ENCODE data around the gene GRID2. TPM values are rescaled to one million over a fixed set of nuclear protein-coding genes. Genes with fewer than 3 reads are reported as not detected.
A peak's percentile ranks its signal among the peaks of the same experiment; 100 is the strongest.
"Not testable (repeated sequence)": the region's sequence is repeated elsewhere in the genome, so short reads cannot be mapped to it uniquely, and the experiment has no call there.

GRID2 gene
- total RNA-seq, 1 donor from 2014 or later = 2.1 TPM

GRCh38 chr4:92270908-92271307, 32.9 kb upstream of the GRID2 start:
- Mint-ChIP-seq H3K27ac (ENCODE audit: unreplicated experiment) (no peak overlapping the region), H3K4me3 (ENCODE audit: unreplicated experiment) (no peak overlapping the region), H3K27me3 (ENCODE audit: unreplicated experiment) (no peaks in the 10 kb centered on the region), H3K9me3 (ENCODE audit: unreplicated experiment) (no peaks in the 10 kb centered on the region), H3K36me3 (ENCODE audit: unreplicated experiment) (no peaks in the 10 kb centered on the region), H3K4me1 (ENCODE audit: low read depth, unreplicated experiment) (peaks cover 4% of the 10 kb centered on the region)
- no peak for DNase-seq
- TF ChIP-seq CTCF (IDR thresholded peaks at IDR 0.05; ENCODE audit: partially characterized antibody, unreplicated experiment) = no peak

- not testable (repeated sequence) for H3K27me3 Mint-ChIP-seq (ENCODE audit: unreplicated experiment); H3K4me3 Mint-ChIP-seq (ENCODE audit: unreplicated experiment); H3K36me3 Mint-ChIP-seq (ENCODE audit: unreplicated experiment); H3K4me1 Mint-ChIP-seq (ENCODE audit: low read depth, unreplicated experiment); H3K9me3 Mint-ChIP-seq (ENCODE audit: unreplicated experiment); DNase-seq; H3K27ac Mint-ChIP-seq (ENCODE audit: unreplicated experiment)
Measured at GRCh38 chr4:92271551-92271950, 32.2 kb upstream of the GRID2 start.

- DNase-seq; H3K4me1 Mint-ChIP-seq (ENCODE audit: low read depth, unreplicated experiment); H3K27me3 Mint-ChIP-seq (ENCODE audit: unreplicated experiment); H3K9me3 Mint-ChIP-seq (ENCODE audit: unreplicated experiment); H3K36me3 Mint-ChIP-seq (ENCODE audit: unreplicated experiment); H3K4me3 Mint-ChIP-seq (ENCODE audit: unreplicated experiment); H3K27ac Mint-ChIP-seq (ENCODE audit: unreplicated experiment): not testable (repeated sequence)
Measured at GRCh38 chr4:92277057-92277881, 26.5 kb upstream of the GRID2 start.

- peaks cover 5% of the 10 kb centered on the region for H3K9me3 Mint-ChIP-seq (ENCODE audit: unreplicated experiment)
- H3K27me3 Mint-ChIP-seq (ENCODE audit: unreplicated experiment) = no peaks in the 10 kb centered on the region
- no peak for TF ChIP-seq CTCF (IDR thresholded peaks at IDR 0.05; ENCODE audit: partially characterized antibody, unreplicated experiment)
- no peak overlapping the region for H3K4me3 Mint-ChIP-seq (ENCODE audit: unreplicated experiment)
- no peak overlapping the region for H3K27ac Mint-ChIP-seq (ENCODE audit: unreplicated experiment)
- H3K36me3 Mint-ChIP-seq (ENCODE audit: unreplicated experiment) = no peaks in the 10 kb centered on the region
- no peak for DNase-seq
- H3K4me1 Mint-ChIP-seq (ENCODE audit: low read depth, unreplicated experiment) = no peaks in the 10 kb centered on the region
Measured at GRCh38 chr4:92279296-92279695, 24.5 kb upstream of the GRID2 start.

GRCh38 chr4:92299152-92299551, 4.6 kb upstream of the GRID2 start:
- Mint-ChIP-seq H3K4me1 (ENCODE audit: low read depth, unreplicated experiment) (no peaks in the 10 kb centered on the region), H3K4me3 (ENCODE audit: unreplicated experiment) (no peak overlapping the region), H3K27me3 (ENCODE audit: unreplicated experiment) (peaks cover 2% of the 10 kb centered on the region), H3K9me3 (ENCODE audit: unreplicated experiment) (no peaks in the 10 kb centered on the region), H3K27ac (ENCODE audit: unreplicated experiment) (no peak overlapping the region), H3K36me3 (ENCODE audit: unreplicated experiment) (no peaks in the 10 kb centered on the region)
- TF ChIP-seq CTCF (IDR thresholded peaks at IDR 0.05; ENCODE audit: partially characterized antibody, unreplicated experiment) = no peak
- DNase-seq = no peak

- Mint-ChIP-seq H3K27ac (ENCODE audit: unreplicated experiment) (no peak overlapping the region), H3K36me3 (ENCODE audit: unreplicated experiment) (no peaks in the 10 kb centered on the region), H3K4me1 (ENCODE audit: low read depth, unreplicated experiment) (peaks cover 3% of the 10 kb centered on the region), H3K9me3 (ENCODE audit: unreplicated experiment) (peaks cover 9% of the 10 kb centered on the region), H3K4me3 (ENCODE audit: unreplicated experiment) (peak overlapping the region; percentile 96), H3K27me3 (ENCODE audit: unreplicated experiment) (peaks cover 12% of the 10 kb centered on the region)
- peak; percentile 23 for DNase-seq
- no peak for TF ChIP-seq CTCF (IDR thresholded peaks at IDR 0.05; ENCODE audit: partially characterized antibody, unreplicated experiment)
Measured at GRCh38 chr4:92304121-92304520, 355 bp downstream of the GRID2 start.
